T-helper 9 cell (primary cell): ENCODE data around the gene PIAS1.
"Not testable (repeated sequence)": the region's sequence is repeated elsewhere in the genome, so short reads cannot be mapped to it uniquely, and the experiment has no call there.

Experiments
- DNase-seq: peaks from one replicate; pipeline ENCODE4 v3.0.0-alpha.2; 2020

The PIAS1 gene

GRCh38 chr15:68186671-68187397 lies 132.7 kb downstream of the PIAS1 start:
- DNase-seq = no peak

- DNase-seq = no peak
Observed at GRCh38 chr15:68187559-68187958, 133.4 kb downstream of the PIAS1 start.

- no peak for DNase-seq
Observed at GRCh38 chr15:68188647-68189046, 134.5 kb downstream of the PIAS1 start.

- DNase-seq = no peak
Observed at GRCh38 chr15:68190048-68190447, 135.9 kb downstream of the PIAS1 start.

GRCh38 chr15:68191555-68191954 lies 137.4 kb downstream of the PIAS1 start:
- DNase-seq = no peak

- no peak for DNase-seq
Observed at GRCh38 chr15:68192117-68192516, 138.0 kb downstream of the PIAS1 start.

GRCh38 chr15:68192804-68193486 lies 138.8 kb downstream of the PIAS1 start:
- DNase-seq = no peak

GRCh38 chr15:68195336-68196112 lies 141.4 kb downstream of the PIAS1 start:
- DNase-seq = no peak

- DNase-seq = no peak
Observed at GRCh38 chr15:68196445-68197169, 142.5 kb downstream of the PIAS1 start.

- DNase-seq = no peak
Observed at GRCh38 chr15:68197170-68197492, 143.0 kb downstream of the PIAS1 start.

GRCh38 chr15:68197661-68198437 lies 143.7 kb downstream of the PIAS1 start:
- no peak for DNase-seq

GRCh38 chr15:68199340-68199739 lies 145.2 kb downstream of the PIAS1 start:
- DNase-seq = no peak

GRCh38 chr15:68200016-68200861 lies 146.1 kb downstream of the PIAS1 start:
- no peak for DNase-seq

GRCh38 chr15:68201153-68201878 lies 147.2 kb downstream of the PIAS1 start:
- DNase-seq = no peak

- DNase-seq = no peak
Observed at GRCh38 chr15:68201879-68202261, 147.8 kb downstream of the PIAS1 start.

GRCh38 chr15:68202994-68203393 lies 148.9 kb downstream of the PIAS1 start:
- not testable (repeated sequence) for DNase-seq

GRCh38 chr15:68203486-68203885 lies 149.4 kb downstream of the PIAS1 start:
- no peak for DNase-seq

- DNase-seq = no peak
Observed at GRCh38 chr15:68203956-68204355, 149.8 kb downstream of the PIAS1 start.

GRCh38 chr15:68204361-68204760 lies 150.2 kb downstream of the PIAS1 start:
- DNase-seq = no peak

- DNase-seq = no peak
Observed at GRCh38 chr15:68204776-68205557, 150.9 kb downstream of the PIAS1 start, which contains the start of gene CALML4. Gene CALML4 (minus strand): TSS chr15:68205332. CDS start chr15:68205247, 85 bp downstream.
